Keratinocyte (primary cell): ENCODE data around the gene PCDH9. TPM values are rescaled to one million over a fixed set of nuclear protein-coding genes. Genes with fewer than 3 reads are reported as not detected.
"Not testable (repeated sequence)": the region's sequence is repeated elsewhere in the genome, so short reads cannot be mapped to it uniquely, and the experiment has no call there.

Experiments
- DNase-seq: peaks from one replicate; pipeline ENCODE4 v3.0.0-alpha.2; 2011; ENCODE audit warnings: low read depth, missing footprints, low spot score
- FAIRE-seq: peaks from 2 replicates; lab custom pipeline; 2011; peaks lifted over from hg19 to GRCh38; lab: Jason Lieb, UNC
- H2AFZ ChIP-seq: 2 replicates; pipeline ENCODE4 v1.6.0; 2012; ENCODE audit warnings: low read length, control low read depth, inconsistent platforms; ENCODE audit not compliant: control insufficient read depth
- H3K27ac ChIP-seq: 2 replicates; pipeline ENCODE4 v1.5.1; 2011; ENCODE audit warnings: low read length; ENCODE audit not compliant: control insufficient read depth, insufficient read depth
- H3K27me3 ChIP-seq: 3 replicates; pipeline ENCODE4 v1.6.0; 2011; ENCODE audit warnings: low read length; ENCODE audit not compliant: control insufficient read depth, insufficient read depth; ENCODE audit errors: extremely low read depth
- H3K36me3 ChIP-seq, 2 experiments: 2 replicates in 1 of 2; 3 replicates in 1 of 2; pipeline ENCODE4 v1.5.1; 2011; ENCODE audit warnings: low read length in 2 of 2, mild to moderate bottlenecking in 1 of 2; ENCODE audit not compliant: control insufficient read depth in 2 of 2, insufficient read depth in 2 of 2; ENCODE audit errors: extremely low read depth in 1 of 2
- H3K4me1 ChIP-seq: 3 replicates; pipeline ENCODE4 v1.5.1; 2011; ENCODE audit warnings: low read length; ENCODE audit not compliant: control insufficient read depth, insufficient read depth; ENCODE audit errors: extremely low read depth
- H3K4me2 ChIP-seq: 3 replicates; pipeline ENCODE4 v1.6.0; 2011; ENCODE audit warnings: low read depth, low read length; ENCODE audit not compliant: control insufficient read depth, insufficient read depth; ENCODE audit errors: extremely low read depth
- H3K4me3 ChIP-seq, 3 experiments: fragments of 200-600 bp in 1 of 3; sonication (generic) in 1 of 3; 2 replicates in 2 of 3; 3 replicates in 1 of 3; pipeline ENCODE4 v1.5.1; 2011 to 2016; ENCODE audit warnings: low read length in 3 of 3, mild to moderate bottlenecking in 3 of 3, control low read depth in 2 of 3, inconsistent platforms in 1 of 3, low read depth in 1 of 3, mixed read lengths in 1 of 3, mixed run types in 1 of 3, moderate library complexity in 1 of 3; ENCODE audit not compliant: control insufficient read depth in 2 of 3, insufficient read depth in 2 of 3; ENCODE audit errors: extremely low read depth in 1 of 3
- H3K79me2 ChIP-seq: 2 replicates; pipeline ENCODE4 v1.6.0; 2012; ENCODE audit warnings: low read length; ENCODE audit not compliant: control insufficient read depth, insufficient read depth
- H3K9ac ChIP-seq: 3 replicates; pipeline ENCODE4 v1.6.0; 2011; ENCODE audit warnings: low read length; ENCODE audit not compliant: control insufficient read depth, insufficient read depth; ENCODE audit errors: extremely low read depth
- H3K9me1 ChIP-seq: 3 replicates; pipeline ENCODE4 v1.6.0; 2011; ENCODE audit warnings: low read length; ENCODE audit not compliant: control insufficient read depth, insufficient read depth; ENCODE audit errors: extremely low read depth
- H3K9me3 ChIP-seq: 2 replicates; pipeline ENCODE4 v1.5.1; 2012; ENCODE audit warnings: low read depth, low read length; ENCODE audit not compliant: control insufficient read depth
- H4K20me1 ChIP-seq: 3 replicates; pipeline ENCODE4 v1.6.0; 2011; ENCODE audit warnings: low read length; ENCODE audit not compliant: control insufficient read depth, insufficient read depth; ENCODE audit errors: extremely low read depth
- EZH2 ChIP-seq: IDR thresholded peaks from one replicate; pipeline ENCODE4 v1.6.1; 2012; ENCODE audit warnings: inconsistent platforms, mild to moderate bottlenecking, low read length, moderate library complexity
- dilution Hi-C: fragments of 300-500 bp; cut with MboI; formaldehyde crosslinking; loops from one replicate; pipeline ENCODE4 v1.7.0; 2020; ENCODE audit warnings: low sequenced_read_pairs; ENCODE audit not compliant: extremely low pct_ligation_motif_present
- polyA plus RNA-seq, 5 experiments: library from polyadenylated mRNA; depleted of rRNA in 3 of 5; stranded (reverse) in 3 of 5; stranded (forward) in 1 of 5; unstranded in 1 of 5; fragments of >200 nt; gene quantifications; 1 replicate in 1 of 5; 2 replicates in 3 of 5; 3 replicates in 1 of 5; pipeline versions ENCODE4 v1.2.1 to v1.2.3, GENCODE V29; 2011 to 2012; ENCODE audit warnings: missing spikeins in 2 of 5, low read depth in 1 of 5, low replicate concordance in 1 of 5
- TF ChIP-seq, protein P1 (sequence below), 3 experiments: IDR thresholded peaks in 1 of 3; conservative IDR thresholded peaks in 1 of 3; optimal IDR thresholded peaks in 1 of 3; 2 replicates in 2 of 3; 3 replicates in 1 of 3; pipeline versions ENCODE3 to v1.5.1; 2011; ENCODE audit warnings: low read length in 3 of 3, mild to moderate bottlenecking in 3 of 3, moderate library complexity in 2 of 3, control low read depth in 1 of 3, inconsistent platforms in 1 of 3; ENCODE audit not compliant: insufficient read depth in 2 of 3; ENCODE audit errors: extremely low read depth in 1 of 3

The PCDH9 gene
- polyA plus RNA-seq, 1 donor (not counting 4 experiments of a cell fraction or from before 2014, with no cell fraction given) = 0.21 TPM

DNA sequence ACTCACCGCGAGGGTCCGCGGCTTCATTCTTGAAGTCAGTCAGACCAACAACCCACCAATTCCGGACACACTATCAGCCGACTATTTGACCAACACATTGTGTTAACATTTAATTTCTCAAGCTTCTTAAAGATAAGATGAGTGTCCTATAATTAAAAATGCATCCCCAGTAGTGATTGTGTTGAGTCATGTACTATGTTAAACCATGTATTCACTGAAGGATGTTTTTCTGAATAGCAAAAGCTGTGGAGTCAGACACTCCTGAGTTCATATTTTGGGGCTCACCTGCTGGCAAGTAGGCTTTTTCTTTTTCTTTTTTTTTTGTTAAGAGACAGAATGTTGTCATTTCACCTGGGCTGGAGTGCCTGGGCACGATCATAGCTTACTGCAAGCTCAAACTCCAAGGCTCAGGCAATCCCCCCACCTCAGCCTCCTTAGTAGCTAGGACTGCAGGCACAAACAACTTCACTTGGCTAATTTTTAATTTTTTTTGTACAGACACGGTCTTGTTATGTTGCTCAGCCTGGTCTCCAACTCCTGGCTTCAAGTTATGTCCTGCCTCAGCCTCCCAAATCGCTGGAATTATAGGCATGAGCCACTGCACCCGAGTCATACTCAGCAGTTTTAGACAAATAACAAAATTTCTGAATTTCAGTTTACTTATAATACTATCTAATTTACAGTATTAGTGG lies 606.9 kb downstream of the PCDH9 start:
- Histone ChIP-seq H3K4me1 (no peaks in the 10 kb centered on the region), H2AFZ (no peak overlapping the region), H4K20me1 (no peaks in the 10 kb centered on the region), H3K9me3 (no peaks in the 10 kb centered on the region), H3K27me3 (no peaks in the 10 kb centered on the region), H3K9ac (no peak overlapping the region), H3K9me1 (no peaks in the 10 kb centered on the region), H3K27ac (no peak overlapping the region), H3K4me3 (no peak overlapping the region), H3K36me3 (no peaks in the 10 kb centered on the region), H3K79me2 (no peaks in the 10 kb centered on the region), H3K4me2 (no peak overlapping the region)
- DNase-seq = no peak
- FAIRE-seq = no peak
- dilution Hi-C loops = no loop called here
- TF ChIP-seq, protein P1, sequence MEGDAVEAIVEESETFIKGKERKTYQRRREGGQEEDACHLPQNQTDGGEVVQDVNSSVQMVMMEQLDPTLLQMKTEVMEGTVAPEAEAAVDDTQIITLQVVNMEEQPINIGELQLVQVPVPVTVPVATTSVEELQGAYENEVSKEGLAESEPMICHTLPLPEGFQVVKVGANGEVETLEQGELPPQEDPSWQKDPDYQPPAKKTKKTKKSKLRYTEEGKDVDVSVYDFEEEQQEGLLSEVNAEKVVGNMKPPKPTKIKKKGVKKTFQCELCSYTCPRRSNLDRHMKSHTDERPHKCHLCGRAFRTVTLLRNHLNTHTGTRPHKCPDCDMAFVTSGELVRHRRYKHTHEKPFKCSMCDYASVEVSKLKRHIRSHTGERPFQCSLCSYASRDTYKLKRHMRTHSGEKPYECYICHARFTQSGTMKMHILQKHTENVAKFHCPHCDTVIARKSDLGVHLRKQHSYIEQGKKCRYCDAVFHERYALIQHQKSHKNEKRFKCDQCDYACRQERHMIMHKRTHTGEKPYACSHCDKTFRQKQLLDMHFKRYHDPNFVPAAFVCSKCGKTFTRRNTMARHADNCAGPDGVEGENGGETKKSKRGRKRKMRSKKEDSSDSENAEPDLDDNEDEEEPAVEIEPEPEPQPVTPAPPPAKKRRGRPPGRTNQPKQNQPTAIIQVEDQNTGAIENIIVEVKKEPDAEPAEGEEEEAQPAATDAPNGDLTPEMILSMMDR (optimal IDR thresholded peaks at IDR 0.05 in 1 of 3, IDR thresholded peaks at IDR 0.05 in 1 of 3, conservative IDR thresholded peaks at IDR 0.05 in 1 of 3; ENCODE audit: extremely low read depth in 1 of 3, insufficient read depth in 2 of 3, low read length in 3 of 3) = no peak
- TF ChIP-seq EZH2 = no peak

DNA sequence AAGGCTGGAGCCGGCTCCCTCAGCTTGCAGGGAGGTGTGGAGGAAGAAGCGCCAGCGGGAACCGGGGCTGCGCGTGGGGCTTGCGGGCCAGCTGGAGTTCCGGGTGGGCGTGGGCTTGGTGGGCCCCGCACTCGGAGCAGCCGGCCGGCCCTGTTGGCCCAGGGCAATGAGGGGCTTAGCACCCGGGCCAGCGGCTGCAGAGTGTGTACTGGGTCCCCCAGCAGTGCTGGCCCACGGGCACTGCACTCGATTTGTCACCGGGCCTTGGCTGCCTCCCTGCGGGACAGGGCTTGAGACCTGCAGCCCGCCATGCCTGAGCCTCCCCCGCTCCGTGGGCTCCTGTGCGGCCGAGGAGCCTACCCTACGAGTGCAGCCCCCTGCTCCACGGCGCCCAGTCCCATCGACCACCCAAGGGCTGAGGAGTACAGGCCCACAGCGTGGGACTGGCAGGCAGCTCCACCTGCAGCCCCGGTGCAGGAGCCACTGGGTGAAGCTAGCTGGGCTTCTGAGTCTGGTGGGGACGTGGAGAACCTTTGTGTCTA lies 608.2 kb downstream of the PCDH9 start:
- dilution Hi-C loops, H3K9me3 ChIP-seq, DNase-seq, H3K27ac ChIP-seq, H3K9me1 ChIP-seq, H2AFZ ChIP-seq, H3K4me1 ChIP-seq, H3K36me3 ChIP-seq, FAIRE-seq, H3K4me3 ChIP-seq, H3K79me2 ChIP-seq, H3K9ac ChIP-seq, H4K20me1 ChIP-seq, H3K27me3 ChIP-seq, H3K4me2 ChIP-seq: not testable (repeated sequence)
